A673 (cell line): Measurements from ENCODE around the gene SIX6.

ENCODE experiments used
- EZH2 ChIP-seq: fragments of 200-600 bp; sonication (generic); IDR thresholded peaks from 2 replicates; pipeline ENCODE4 v1.6.1; 2017; ENCODE audit warnings: borderline replicate concordance, low read depth, mild to moderate bottlenecking, mixed read lengths, antibody characterized with exemption, low read length; ENCODE audit not compliant: poor library complexity, severe bottlenecking
- TF ChIP-seq, protein P1 (sequence below): fragments of 300-800, 200-600 bp; sonication (generic); conservative IDR thresholded peaks from 2 replicates; pipeline ENCODE4 v1.5.1; 2017; ENCODE audit warnings: low read depth, mild to moderate bottlenecking, antibody characterized with exemption, low read length, moderate library complexity, mixed read lengths

DNA sequence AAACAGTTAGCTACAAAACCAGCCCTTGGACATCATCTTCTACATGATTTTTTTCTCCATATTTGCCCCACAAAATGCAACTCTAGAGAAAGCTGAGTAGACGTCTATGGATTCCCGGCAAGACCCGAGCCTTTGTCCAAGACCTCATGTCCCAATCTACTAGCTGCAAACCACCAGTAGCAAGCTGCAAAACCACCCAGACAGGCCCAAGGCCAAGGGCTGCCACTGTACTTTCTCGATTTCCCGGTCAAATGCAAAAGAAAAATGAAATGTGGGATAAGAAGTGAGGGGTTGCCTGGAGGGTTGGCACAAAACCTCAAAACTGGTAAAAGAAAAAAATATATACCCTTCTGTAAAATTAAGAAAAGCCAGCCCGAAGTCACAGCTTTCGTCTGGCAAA, 2.9 kb upstream of the SIX6 start:
- no peak for TF ChIP-seq EZH2
- TF ChIP-seq, protein P1, sequence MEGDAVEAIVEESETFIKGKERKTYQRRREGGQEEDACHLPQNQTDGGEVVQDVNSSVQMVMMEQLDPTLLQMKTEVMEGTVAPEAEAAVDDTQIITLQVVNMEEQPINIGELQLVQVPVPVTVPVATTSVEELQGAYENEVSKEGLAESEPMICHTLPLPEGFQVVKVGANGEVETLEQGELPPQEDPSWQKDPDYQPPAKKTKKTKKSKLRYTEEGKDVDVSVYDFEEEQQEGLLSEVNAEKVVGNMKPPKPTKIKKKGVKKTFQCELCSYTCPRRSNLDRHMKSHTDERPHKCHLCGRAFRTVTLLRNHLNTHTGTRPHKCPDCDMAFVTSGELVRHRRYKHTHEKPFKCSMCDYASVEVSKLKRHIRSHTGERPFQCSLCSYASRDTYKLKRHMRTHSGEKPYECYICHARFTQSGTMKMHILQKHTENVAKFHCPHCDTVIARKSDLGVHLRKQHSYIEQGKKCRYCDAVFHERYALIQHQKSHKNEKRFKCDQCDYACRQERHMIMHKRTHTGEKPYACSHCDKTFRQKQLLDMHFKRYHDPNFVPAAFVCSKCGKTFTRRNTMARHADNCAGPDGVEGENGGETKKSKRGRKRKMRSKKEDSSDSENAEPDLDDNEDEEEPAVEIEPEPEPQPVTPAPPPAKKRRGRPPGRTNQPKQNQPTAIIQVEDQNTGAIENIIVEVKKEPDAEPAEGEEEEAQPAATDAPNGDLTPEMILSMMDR: no peak
